WTC11 (cell line): ENCODE data around the gene ATP2A2.

Experiments
- FOXP1 ChIP-seq: sonication (generic); formaldehyde crosslinking; IDR thresholded peaks from 2 replicates; pipeline ENCODE4 v1.8.0; 2022; ENCODE audit warnings: missing genetic modification reagents, mild to moderate bottlenecking, moderate library complexity, borderline replicate concordance
- KAT7 ChIP-seq: sonication (generic); formaldehyde crosslinking; IDR thresholded peaks from 2 replicates; pipeline ENCODE4 v1.8.1; 2023; ENCODE audit warnings: missing genetic modification reagents, mild to moderate bottlenecking, borderline replicate concordance
- RORB ChIP-seq: fragments of 250-450 bp; sonication (Bioruptor Pico); IDR thresholded peaks from 2 replicates; pipeline ENCODE4 v1.9.0; 2021; ENCODE audit warnings: mild to moderate bottlenecking
- TF ChIP-seq, protein P1 (sequence below): fragments of 200-600 bp; IDR thresholded peaks from 2 replicates; pipeline ENCODE4 v1.8.0; 2022; ENCODE audit warnings: antibody characterized with exemption
- TF ChIP-seq, protein P2 (sequence below): sonication (generic); formaldehyde crosslinking; IDR thresholded peaks from 2 replicates; pipeline ENCODE4 v1.8.1; 2022; ENCODE audit warnings: low read depth, missing genetic modification reagents, borderline replicate concordance
- TF ChIP-seq, protein P3 (sequence below): sonication (generic); formaldehyde crosslinking; IDR thresholded peaks from 2 replicates; pipeline ENCODE4 v1.8.1; 2023; ENCODE audit warnings: mild to moderate bottlenecking, missing genetic modification reagents, moderate library complexity

DNA sequence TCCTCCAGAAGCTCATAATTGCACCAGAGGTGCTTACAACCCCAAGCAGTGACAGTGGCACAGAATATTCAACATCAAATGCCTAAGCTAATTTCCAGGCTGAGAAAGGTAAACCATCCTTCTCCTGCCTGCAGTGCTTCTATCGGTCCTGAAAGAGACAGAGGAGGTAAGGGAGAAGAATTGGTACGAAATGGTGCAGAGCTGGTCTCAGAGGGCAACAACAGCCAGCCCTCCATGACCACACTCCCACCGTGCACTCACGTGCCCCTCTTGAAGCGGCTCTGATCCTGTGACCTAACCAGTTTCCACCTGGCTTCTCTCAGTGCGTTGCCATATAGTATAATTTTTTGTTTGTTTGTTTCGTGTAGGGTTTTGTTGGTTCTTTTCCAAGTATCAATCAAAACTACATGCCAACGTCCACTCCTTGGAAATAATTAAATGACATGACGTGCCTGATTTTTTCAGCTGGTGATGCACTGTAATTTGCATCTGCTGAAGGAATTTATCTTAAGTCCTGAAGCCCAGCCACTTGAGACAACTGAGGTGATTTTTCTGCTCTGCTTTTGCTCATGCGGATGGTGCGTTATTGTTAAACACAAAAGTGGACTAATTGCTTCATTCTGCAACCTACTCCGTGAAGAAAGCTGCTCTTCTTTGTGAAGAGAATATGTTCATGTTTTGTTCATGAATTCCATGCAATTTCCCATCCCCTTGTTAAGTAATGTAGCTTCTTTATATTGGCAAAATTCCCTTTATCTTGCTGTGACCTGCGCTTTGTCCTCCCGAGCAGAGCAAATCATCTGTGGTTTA, 1.3 kb upstream of the ATP2A2 start:
- TF ChIP-seq, protein P1, sequence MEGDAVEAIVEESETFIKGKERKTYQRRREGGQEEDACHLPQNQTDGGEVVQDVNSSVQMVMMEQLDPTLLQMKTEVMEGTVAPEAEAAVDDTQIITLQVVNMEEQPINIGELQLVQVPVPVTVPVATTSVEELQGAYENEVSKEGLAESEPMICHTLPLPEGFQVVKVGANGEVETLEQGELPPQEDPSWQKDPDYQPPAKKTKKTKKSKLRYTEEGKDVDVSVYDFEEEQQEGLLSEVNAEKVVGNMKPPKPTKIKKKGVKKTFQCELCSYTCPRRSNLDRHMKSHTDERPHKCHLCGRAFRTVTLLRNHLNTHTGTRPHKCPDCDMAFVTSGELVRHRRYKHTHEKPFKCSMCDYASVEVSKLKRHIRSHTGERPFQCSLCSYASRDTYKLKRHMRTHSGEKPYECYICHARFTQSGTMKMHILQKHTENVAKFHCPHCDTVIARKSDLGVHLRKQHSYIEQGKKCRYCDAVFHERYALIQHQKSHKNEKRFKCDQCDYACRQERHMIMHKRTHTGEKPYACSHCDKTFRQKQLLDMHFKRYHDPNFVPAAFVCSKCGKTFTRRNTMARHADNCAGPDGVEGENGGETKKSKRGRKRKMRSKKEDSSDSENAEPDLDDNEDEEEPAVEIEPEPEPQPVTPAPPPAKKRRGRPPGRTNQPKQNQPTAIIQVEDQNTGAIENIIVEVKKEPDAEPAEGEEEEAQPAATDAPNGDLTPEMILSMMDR = no peak
- TF ChIP-seq RORB (no peak), KAT7 (no peak), FOXP1 (no peak)
- TF ChIP-seq, protein P2, sequence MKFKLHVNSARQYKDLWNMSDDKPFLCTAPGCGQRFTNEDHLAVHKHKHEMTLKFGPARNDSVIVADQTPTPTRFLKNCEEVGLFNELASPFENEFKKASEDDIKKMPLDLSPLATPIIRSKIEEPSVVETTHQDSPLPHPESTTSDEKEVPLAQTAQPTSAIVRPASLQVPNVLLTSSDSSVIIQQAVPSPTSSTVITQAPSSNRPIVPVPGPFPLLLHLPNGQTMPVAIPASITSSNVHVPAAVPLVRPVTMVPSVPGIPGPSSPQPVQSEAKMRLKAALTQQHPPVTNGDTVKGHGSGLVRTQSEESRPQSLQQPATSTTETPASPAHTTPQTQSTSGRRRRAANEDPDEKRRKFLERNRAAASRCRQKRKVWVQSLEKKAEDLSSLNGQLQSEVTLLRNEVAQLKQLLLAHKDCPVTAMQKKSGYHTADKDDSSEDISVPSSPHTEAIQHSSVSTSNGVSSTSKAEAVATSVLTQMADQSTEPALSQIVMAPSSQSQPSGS (CRISPR knock-in tag) = no peak
- TF ChIP-seq, protein P3, sequence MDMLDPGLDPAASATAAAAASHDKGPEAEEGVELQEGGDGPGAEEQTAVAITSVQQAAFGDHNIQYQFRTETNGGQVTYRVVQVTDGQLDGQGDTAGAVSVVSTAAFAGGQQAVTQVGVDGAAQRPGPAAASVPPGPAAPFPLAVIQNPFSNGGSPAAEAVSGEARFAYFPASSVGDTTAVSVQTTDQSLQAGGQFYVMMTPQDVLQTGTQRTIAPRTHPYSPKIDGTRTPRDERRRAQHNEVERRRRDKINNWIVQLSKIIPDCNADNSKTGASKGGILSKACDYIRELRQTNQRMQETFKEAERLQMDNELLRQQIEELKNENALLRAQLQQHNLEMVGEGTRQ = no peak
